Transverse colon (tissue), 4 donors: Measurements from ENCODE around the gene MUC4. TPM values are rescaled to one million over a fixed set of nuclear protein-coding genes. Genes with fewer than 3 reads are reported as not detected.
A peak's percentile ranks its signal among the peaks of the same experiment; 100 is the strongest.

ENCODE experiments used
- DNase-seq: peaks from one replicate; pipeline ENCODE4 v3.0.0-alpha.2; 2019
- H3K27ac ChIP-seq, 4 donors: fragments of 200-600 bp; sonication (generic); 2 replicates each; pipeline ENCODE4 v1.5.1; 2016 to 2018; ENCODE audit warnings: inconsistent platforms in 4 of 4
- H3K27me3 ChIP-seq: fragments of 200-600 bp; sonication (generic); 2 replicates; pipeline ENCODE4 v1.5.1; 2017; ENCODE audit warnings: inconsistent platforms
- H3K36me3 ChIP-seq, 4 donors: fragments of 200-600 bp; sonication (generic); 2 replicates each; pipeline ENCODE4 v1.5.1; 2017 to 2019; ENCODE audit warnings: inconsistent platforms in 4 of 4
- H3K4me1 ChIP-seq, 4 donors: fragments of 200-600 bp; sonication (generic); 2 replicates each; pipeline ENCODE4 v1.5.1; 2017 to 2020; ENCODE audit warnings: inconsistent platforms in 4 of 4
- H3K4me3 ChIP-seq, 4 donors: fragments of 200-600 bp; sonication (generic); 1 replicate in 1 of 4; 2 replicates in 3 of 4; pipeline versions ENCODE4 v1.5.1 to v1.6.1; 2017 to 2019; ENCODE audit warnings: inconsistent platforms in 4 of 4
- H3K9me3 ChIP-seq, 2 donors: fragments of 200-600 bp; sonication (generic); 2 replicates each; pipeline ENCODE4 v1.5.1; 2017 to 2019; ENCODE audit warnings: inconsistent platforms in 2 of 2
- EP300 ChIP-seq: sonication (generic); formaldehyde crosslinking; IDR thresholded peaks from one replicate; pipeline ENCODE4 v1.6.1; 2017; ENCODE audit warnings: antibody characterized with exemption, low read depth
- POLR2A ChIP-seq: fragments of 450-650 bp; IDR thresholded peaks from one replicate; pipeline ENCODE4 v1.6.1; 2016; ENCODE audit warnings: antibody characterized with exemption, mild to moderate bottlenecking, moderate library complexity
- POLR2AphosphoS5 ChIP-seq, 3 donors: sonication (generic); formaldehyde crosslinking; IDR thresholded peaks; one replicate each; pipeline ENCODE4 v1.6.1; 2016; ENCODE audit warnings: antibody characterized with exemption in 3 of 3
- WGBS, 2 donors: methylation state at CpG; one replicate each; pipeline ENCODE4 v1.1.5; 2018; ENCODE audit warnings: low coverage in 1 of 2; 5-methylcytosine and 5-hydroxymethylcytosine counted together
- in situ Hi-C, 4 donors: fragments of 200-750 bp; cut with MboI; loops; one replicate each; pipeline versions ENCODE4 v1.15.0 to v1.15.1; 2017; ENCODE audit warnings: low sequenced_read_pairs in 3 of 4, low pct_ligation_motif_present in 1 of 4, low pct_unique_long_range_greater_than_20kb in 1 of 4
- intact Hi-C: fragments of 100-400 bp; cut with DNase I; formaldehyde crosslinking; loops from one replicate; pipeline ENCODE4 v1.15.1; 2023; ENCODE audit warnings: low total_unique reads
- total RNA-seq, 4 donors: library from RNA; depleted of rRNA; stranded (reverse); fragments of >200 nt; gene quantifications; one replicate each; pipeline ENCODE4 v1.1.0, GENCODE V29; 2016
- TF ChIP-seq, protein P1 (sequence below), 5 experiments: fragments of 200-600 bp in 3 of 5; fragments of 450-650 bp in 2 of 5; sonication (generic) in 3 of 5; IDR thresholded peaks; 1 replicate in 2 of 5; 2 replicates in 3 of 5; pipeline ENCODE4 v1.5.1; 2016 to 2017; ENCODE audit warnings: antibody characterized with exemption in 5 of 5, inconsistent platforms in 3 of 5, mild to moderate bottlenecking in 2 of 5, moderate library complexity in 1 of 5

The MUC4 gene
- total RNA-seq, 4 donors from 2014 or later = 111 to 354 (median 170) TPM

DNA sequence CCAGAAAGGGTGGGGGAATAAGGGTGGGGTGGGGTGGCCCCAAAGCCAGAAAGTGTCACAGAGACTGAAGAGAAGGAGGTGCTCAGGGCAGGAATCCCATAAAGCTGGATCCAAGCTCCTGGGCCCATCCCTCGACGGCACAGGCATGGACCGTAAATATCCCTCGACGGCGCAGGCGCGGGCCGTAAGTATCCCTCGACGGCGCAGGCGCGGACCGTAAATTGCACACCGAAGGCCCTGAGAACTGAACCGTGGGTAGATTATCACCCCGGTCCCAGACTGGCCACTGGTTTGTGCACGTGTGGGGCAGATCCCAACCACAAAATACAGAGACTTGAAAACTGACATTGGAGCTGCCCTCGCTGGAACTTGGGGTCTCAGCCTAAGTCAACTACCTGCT lies 41.3 kb upstream of the MUC4 start:
- intact Hi-C loops (no loop called here), in situ Hi-C loops (no loop called here)
- H3K4me3 ChIP-seq = no peak overlapping the region
- no peaks in the 10 kb centered on the region for H3K9me3 ChIP-seq
- 89% methylated on average over 20 of the region's 20 CpGs; no CpG with 5 or more reads in 1 of the 2 donors for WGBS, 2 donors
- no peaks in the 10 kb centered on the region for H3K27me3 ChIP-seq
- TF ChIP-seq POLR2AphosphoS5 (IDR thresholded peaks at IDR 0.05) (no peak), POLR2A (no peak), EP300 (no peak)
- TF ChIP-seq, protein P1, sequence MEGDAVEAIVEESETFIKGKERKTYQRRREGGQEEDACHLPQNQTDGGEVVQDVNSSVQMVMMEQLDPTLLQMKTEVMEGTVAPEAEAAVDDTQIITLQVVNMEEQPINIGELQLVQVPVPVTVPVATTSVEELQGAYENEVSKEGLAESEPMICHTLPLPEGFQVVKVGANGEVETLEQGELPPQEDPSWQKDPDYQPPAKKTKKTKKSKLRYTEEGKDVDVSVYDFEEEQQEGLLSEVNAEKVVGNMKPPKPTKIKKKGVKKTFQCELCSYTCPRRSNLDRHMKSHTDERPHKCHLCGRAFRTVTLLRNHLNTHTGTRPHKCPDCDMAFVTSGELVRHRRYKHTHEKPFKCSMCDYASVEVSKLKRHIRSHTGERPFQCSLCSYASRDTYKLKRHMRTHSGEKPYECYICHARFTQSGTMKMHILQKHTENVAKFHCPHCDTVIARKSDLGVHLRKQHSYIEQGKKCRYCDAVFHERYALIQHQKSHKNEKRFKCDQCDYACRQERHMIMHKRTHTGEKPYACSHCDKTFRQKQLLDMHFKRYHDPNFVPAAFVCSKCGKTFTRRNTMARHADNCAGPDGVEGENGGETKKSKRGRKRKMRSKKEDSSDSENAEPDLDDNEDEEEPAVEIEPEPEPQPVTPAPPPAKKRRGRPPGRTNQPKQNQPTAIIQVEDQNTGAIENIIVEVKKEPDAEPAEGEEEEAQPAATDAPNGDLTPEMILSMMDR (IDR thresholded peaks at IDR 0.05) = no peak
- H3K27ac ChIP-seq = no peak overlapping the region
- peaks cover 2 to 19% (median 9%) of the 10 kb centered on the region in 4 donors for H3K4me1 ChIP-seq
- DNase-seq = no peak
- no peaks in the 10 kb centered on the region for H3K36me3 ChIP-seq

DNA sequence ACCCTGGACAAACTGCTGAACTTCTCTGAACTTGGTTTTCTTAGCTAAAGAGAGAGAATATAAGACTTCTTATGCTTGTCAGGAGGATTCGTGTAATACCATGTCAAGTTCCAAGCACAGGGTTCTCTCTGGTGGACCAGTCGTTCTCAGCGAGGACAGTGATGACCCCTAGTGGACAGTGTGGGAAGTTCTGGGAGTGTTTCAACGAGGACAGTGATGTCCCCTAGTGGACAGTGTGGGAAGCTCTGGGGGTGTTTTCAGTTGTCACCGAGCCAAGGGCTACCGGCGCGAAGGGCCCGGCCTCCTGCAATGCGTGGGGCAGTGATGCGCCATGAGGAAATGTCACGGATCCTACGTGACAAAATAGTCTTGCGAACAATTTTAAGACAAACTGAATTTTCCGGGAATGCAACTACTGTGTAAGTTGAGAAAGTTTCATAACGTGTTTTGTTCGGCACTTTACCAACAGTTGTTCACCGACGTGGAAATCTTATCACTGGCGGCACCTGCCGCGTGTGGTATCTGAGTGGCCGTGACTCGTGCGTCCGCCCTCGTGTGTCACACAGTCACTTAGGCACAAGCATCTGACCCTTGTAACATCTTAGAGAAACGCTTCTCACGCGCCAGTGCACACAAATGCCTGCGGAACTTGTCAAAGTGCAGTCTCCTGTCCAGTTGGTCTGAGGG lies 39.3 kb upstream of the MUC4 start:
- no peak overlapping the region for H3K27ac ChIP-seq
- peak; percentile 94 for DNase-seq
- H3K36me3 ChIP-seq = no peaks in the 10 kb centered on the region
- no peak overlapping the region for H3K4me3 ChIP-seq
- in situ Hi-C loops = no loop called here
- peaks cover 2 to 26% (median 14%) of the 10 kb centered on the region in 4 donors for H3K4me1 ChIP-seq
- intact Hi-C loops = no loop called here
- peak in 2 of 3 donors; percentile 65 to 76 for TF ChIP-seq POLR2AphosphoS5 (IDR thresholded peaks at IDR 0.05)
- no peak for TF ChIP-seq EP300
- TF ChIP-seq POLR2A = no peak
- TF ChIP-seq, protein P1 (IDR thresholded peaks at IDR 0.05) = peak; percentile 100
- WGBS, 2 donors = 21% methylated on average over 27 to 31 of the region's 31 CpGs
- no peaks in the 10 kb centered on the region for H3K9me3 ChIP-seq
- no peaks in the 10 kb centered on the region for H3K27me3 ChIP-seq

DNA sequence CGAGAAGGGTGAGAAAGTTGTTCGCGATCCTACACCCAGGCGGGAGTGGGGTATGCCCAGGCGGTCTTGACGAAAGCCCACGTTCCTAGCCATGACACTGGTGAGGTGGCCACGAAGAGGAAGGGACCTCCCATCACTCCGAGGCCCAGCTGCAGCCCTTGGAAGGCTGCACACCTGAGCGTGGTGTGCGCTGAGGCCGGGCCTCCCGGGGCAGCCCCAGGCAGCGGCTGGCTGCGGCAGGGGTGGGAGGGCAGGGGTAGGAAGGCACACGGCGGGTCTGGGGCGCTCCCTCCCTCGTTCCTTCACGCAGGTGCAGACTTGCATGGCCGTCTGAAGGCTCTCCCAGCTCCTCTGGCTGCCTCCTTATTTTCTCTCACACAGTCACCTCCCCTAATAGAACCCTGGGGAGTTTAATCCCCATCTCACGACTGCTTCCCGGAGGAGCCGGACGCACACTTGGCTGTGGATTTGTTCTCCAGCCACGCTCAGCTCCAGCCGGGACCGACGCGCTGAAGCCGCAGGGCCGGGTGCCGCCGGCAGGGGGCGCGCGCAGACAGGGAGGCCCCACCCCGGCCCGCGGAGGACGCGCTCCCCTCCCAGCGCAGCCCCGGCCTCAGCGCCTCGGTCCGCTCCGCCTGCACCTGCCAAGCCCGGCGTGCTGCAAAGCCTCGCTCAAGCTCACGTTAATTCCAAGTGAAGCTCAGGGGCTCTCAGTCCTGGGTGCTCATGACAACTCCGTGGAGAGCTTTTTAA lies 37.8 kb upstream of the MUC4 start:
- no peak for DNase-seq
- no peak overlapping the region for H3K4me3 ChIP-seq
- TF ChIP-seq POLR2AphosphoS5 (IDR thresholded peaks at IDR 0.05) (no peak), EP300 (no peak), POLR2A (peak; percentile 1)
- TF ChIP-seq, protein P1 (IDR thresholded peaks at IDR 0.05) = no peak
- WGBS, 2 donors = 77% methylated on average over 40 of the region's 53 CpGs; no CpG with 5 or more reads in 1 of the 2 donors
- H3K4me1 ChIP-seq = peaks cover 2 to 26% (median 14%) of the 10 kb centered on the region in 4 donors
- no peaks in the 10 kb centered on the region for H3K36me3 ChIP-seq
- intact Hi-C loops = no loop called here
- H3K27ac ChIP-seq = peak overlapping the region; percentile 71 to 77 (median 72)
- in situ Hi-C loops = no loop called here
- no peaks in the 10 kb centered on the region for H3K9me3 ChIP-seq
- no peaks in the 10 kb centered on the region for H3K27me3 ChIP-seq

DNA sequence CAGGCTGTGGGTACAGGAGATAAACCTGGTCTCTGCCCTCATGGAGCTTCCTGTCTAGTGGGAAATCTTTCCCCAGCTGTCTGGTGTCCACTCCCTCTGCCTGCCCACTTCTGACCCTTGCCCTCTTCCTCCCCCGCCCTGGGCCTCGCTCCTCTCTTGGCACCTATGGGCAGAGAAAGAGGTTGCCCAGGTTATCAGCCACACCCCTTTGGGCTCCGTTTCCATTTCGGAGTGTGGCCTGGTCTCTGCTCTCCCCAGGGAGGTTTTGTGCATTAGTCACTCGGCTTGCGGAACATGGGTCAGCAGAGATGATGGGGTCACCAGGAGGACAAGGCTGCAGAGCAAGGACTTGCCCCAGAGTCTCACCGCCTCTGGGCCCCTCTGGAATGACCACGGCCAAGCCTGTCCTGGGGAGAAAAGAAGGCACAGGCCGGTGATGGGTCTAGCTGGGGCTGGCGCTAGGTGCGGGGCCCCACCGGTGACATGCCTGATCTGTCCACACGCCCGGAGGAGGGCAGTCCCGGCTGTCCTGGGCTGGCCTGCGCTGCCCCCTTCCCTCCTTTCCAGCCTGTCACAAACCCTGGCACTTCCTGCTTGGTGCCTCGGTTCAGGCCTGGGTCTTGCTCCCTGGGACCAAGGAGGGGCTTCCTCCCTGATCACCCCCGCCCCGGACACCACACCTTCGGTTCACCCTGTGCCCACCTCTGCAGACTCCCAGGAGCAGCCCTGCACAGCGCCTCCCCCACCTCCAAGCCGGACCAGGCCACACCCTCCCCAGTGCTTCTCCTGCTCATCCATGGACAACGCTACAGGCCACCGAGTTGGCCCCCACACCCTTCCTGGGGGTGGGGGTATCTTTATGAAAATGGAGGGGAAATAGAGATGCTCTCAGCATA lies 35.6 kb upstream of the MUC4 start:
- H3K4me1 ChIP-seq = peaks cover 2 to 26% (median 14%) of the 10 kb centered on the region in 4 donors
- DNase-seq = peak; percentile 45
- in situ Hi-C loops = no loop called here

More for the DNA sequence above, 35.6 kb upstream of the MUC4 start:
- TF ChIP-seq POLR2A = no peak
- no peak for TF ChIP-seq EP300
- TF ChIP-seq, protein P1 (IDR thresholded peaks at IDR 0.05) = no peak
- no peak for TF ChIP-seq POLR2AphosphoS5 (IDR thresholded peaks at IDR 0.05)
- Histone ChIP-seq H3K27ac (no peak overlapping the region), H3K36me3 (no peaks in the 10 kb centered on the region), H3K9me3 (no peaks in the 10 kb centered on the region), H3K4me3 (no peak overlapping the region), H3K27me3 (no peaks in the 10 kb centered on the region)
- WGBS, 2 donors = 70 to 84% methylated on average over 5 to 24 of the region's 24 CpGs
- intact Hi-C loops = no loop called here
